Bone marrow (tissue), 2 donors: ENCODE data around the gene FAM237B.

Experiments used
- DNase-seq, 2 donors: peaks; one replicate each; lab custom pipeline; 2025; lab: John Stamatoyannopoulos, UW

FAM237B gene

DNA sequence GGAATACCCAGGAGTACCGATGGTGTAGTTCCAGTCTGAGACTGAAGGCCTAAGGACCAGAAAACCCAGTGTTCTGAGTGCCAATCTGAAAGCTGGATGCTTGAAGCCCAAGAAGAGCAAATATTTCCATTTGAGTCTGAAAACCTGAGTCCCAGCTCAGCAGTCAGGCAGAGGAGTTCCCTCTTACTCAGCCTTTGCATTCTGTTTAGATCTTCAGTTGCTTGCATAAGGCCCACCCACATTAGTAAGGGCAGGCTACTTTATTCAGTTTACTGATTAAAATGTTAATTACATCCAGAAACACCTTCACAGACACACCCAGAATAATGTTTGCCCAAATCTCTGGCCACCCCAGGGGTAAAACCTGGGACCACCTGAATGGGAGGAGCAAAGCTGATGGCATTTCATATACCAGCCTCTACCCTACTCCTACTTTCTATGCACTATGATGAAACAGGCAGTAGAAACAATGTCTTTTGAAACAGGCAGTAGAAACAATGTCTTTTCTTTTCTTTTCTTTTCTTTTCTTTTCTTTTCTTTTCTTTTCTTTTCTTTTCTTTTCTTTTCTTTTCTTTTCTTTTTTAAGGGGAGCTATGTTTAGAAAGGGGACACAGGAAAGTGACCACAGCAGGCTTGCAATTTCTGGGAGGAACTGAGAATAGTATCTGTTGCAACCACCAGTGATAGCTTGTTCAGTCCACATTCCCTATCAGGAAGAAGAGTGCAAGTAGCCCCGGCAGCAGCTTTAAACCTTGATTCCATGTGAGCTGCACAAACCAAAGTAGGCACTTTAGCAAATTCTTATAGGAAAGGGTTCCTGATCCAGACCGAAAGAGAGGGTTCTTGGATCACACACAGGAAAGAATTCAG is 30.6 kb downstream of the FAM237B start:
- no peak for DNase-seq

DNA sequence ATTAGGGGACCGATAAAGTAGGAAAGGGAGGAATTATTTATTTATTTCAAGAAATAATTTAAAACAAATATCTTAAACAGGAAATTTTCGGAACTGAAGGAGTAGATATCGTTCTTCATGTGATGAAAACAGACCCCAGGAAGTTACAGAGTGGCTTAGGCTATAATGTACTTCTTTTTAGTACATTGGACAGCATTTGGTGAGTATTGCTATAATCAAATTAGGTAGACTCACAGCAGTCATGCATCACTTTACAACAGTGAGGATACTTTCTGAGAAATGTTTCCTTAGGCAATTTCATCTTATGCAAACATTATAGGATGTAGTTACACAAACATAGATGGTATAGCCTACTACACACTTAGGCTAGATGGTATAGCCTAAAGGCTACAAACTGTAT is 33.0 kb downstream of the FAM237B start:
- no peak for DNase-seq

DNA sequence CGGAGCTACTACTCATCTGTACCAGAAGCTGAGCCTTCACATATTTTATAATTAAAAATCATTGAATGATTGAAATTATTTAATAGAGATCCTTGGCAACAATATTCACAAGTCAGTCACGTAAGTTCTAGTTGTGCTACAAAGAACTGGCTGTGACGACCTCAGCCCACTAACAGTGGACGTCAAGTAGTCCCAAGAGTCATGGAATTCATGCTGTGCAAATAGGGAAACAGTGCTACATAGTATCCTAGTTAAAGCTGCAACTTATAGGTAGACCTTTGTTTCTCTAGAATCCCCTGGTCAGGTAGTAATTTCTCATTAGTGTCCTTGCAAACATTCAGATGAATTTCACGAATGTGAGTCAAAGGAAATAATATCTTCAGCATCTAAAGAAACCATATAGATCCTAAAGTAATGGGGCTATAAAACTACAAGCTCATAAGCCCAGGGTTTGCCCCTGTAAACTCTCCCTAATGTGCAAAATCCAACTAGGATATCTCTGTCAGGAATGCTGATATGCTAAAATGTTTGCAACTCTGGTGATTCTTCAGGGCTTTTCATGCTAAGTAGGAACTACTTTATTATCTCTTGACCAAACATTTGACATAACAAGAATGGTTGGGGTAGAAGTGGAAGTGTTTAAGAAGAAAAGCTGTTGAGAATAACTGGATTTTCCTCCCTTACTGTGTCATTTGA is 44.9 kb downstream of the FAM237B start:
- DNase-seq = no peak

DNA sequence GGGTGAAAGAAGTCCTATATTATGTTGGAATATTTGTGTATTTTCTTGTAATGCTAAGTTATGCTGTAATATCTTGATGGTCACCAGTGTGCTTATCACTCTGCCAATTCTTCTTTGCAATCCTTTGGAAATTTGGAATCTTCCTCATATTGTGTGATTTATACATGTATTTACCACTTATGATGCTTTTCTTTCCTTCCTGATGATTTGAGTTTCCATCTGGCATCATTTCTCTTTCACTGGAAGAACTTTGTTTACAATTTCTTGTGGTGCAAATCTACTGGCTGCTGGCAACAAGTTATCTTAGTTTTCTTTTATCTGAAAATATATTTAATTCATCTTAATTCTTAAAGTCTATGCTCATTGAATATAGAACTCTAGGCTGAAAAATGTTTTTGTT is 46.9 kb downstream of the FAM237B start:
- DNase-seq = no peak

DNA sequence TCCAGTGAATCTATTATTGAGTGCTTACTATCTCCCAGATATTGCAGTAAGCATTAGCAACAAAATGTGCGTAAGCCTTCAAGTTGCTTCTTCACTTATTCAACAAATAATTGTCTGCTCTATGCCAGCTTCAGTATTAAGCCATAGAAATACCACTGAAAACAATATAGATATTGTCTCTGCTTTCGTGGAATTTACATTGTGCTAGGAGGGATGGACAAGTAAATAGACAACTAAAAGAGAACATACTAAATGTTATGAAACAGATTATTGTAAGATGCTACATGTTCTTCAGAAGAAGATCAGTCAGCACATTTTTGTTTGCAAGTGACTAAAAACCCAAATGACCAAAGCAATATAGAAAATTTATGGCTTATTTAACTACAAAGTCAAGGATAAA is 48.9 kb downstream of the FAM237B start:
- no peak for DNase-seq

DNA sequence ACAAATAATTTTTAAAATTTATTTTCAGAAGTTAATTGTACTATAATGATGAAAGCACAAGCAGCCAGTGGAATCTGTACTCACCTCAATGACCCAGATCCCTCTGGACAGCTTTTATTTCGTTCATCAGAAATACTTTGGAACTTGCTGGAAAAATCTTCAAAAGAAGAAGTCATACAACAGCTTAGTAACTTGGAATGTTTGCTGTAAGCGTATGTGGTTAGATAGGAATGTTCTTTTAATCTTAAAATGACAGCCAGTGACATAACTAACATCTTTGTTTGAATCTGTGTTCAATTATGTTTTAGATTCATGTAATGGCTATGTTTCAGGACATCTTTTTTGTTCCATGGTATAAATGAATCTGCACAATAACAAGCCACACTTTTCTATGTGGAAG is 49.4 kb downstream of the FAM237B start:
- DNase-seq = no peak

DNA sequence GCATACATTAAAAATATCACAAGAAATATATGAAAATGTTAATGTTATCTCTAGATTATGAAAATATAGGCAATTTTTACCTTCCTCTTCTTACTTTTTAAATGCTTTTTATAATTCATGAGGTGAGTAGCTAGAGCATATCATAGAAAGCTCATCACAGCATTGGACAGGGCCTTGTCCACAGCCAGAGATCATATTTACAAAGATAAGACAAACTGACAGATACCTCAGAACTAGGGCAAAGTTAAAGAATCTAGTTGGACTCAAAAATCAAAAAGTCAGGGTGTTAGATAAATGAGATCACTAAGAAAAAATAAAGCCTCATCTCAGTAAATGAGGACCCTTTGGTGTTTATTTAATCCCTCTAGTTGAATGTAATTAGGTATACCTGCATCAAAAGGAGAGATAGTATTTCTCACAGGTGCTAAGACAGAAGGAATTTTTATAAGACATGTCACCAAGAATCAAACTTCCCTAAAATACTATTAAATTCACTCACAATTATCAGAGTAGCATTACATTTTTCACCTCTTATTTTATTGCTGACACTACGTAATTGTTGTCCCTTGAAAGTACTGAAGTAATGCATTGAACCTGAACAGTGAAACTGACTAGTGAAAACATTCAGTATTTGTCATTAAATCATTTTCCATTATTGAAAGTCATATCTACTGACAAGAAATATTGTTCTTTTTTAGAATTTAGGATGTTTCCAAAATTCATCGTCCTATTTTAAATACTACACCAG is 50.5 kb downstream of the FAM237B start:
- no peak for DNase-seq

DNA sequence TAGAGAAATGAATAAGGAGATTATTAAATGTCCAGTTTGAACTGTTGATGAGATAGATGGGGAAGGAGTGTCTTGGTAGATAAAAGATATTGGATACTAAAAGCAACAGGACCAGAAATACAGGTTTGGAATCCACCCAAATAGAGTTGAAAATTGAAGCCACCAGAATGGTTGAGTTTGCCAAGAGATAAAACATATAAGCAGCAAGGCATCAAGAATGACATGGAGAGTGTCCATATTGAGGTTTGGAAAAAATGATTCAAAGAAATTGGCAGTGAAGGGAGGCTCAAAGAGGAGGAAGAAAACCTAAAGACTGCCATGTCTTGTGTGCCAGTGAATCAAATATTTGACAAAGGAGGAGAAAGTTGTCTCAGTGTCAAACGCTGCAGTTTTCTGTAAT is 51.9 kb downstream of the FAM237B start:
- DNase-seq = no peak

DNA sequence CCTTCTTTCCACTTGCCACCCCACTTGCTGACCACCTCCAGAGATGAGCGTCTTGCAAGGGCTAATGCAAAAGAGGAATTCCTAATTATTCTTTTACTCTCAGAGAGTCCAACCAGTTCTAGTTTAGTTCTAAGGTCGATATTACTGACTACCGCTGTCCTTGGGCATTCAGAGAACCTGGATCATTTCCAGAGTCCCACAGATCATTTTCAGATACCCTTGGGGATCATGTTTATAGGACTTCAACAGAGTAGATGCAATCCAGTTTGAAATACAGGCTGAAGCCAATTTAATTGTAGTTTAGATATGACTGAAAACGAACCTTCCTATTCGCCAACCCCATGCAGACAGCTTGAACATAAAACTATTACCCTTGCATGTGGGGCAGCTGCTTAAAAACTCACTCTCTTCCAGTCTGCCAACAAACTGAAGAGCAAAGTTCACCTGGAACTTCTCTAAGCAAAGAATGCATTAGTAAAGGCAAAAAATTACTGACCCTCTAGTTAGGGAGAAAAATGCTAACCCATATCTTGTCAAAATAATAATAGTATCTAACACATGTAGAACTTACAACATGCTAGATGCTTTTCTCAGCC is 53.7 kb downstream of the FAM237B start:
- no peak for DNase-seq

DNA sequence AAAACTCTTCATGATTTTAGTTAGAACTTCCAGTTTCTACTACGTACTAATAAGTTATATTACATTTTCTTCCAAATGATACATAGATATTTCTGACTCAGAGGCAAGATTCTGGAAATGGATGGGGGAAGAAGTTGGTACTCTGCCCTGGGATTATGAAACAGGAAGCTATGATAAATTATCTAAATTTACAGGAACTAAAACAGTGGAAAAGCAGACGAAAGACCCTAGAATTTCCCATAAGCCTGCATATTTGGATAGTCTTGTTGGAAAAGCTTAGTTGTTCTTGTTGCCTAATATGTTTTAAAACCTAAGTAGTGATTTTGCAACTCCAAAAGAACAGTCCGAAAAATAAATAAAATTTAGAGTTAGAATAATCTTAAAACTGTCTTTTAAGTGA is 54.3 kb downstream of the FAM237B start:
- no peak for DNase-seq
